Fibroblast of lung (primary cell): ENCODE data around the gene EXOSC7.
A peak's percentile ranks its signal among the peaks of the same experiment; 100 is the strongest.

ENCODE experiments used
- CTCF ChIP-seq, 2 donors: IDR thresholded peaks in 1 of 2; conservative IDR thresholded peaks in 1 of 2; 1 replicate in 1 of 2; 2 replicates in 1 of 2; pipeline ENCODE4 v1.5.1; 2011 to 2012; ENCODE audit warnings: low read length in 2 of 2, control low read depth in 1 of 2, inconsistent platforms in 1 of 2, low read depth in 1 of 2, mild to moderate bottlenecking in 1 of 2
- EZH2 ChIP-seq: IDR thresholded peaks from 2 replicates; pipeline ENCODE4 v1.5.1; 2012; ENCODE audit warnings: low read length, control low read depth, mild to moderate bottlenecking; ENCODE audit errors: missing control alignments

DNA sequence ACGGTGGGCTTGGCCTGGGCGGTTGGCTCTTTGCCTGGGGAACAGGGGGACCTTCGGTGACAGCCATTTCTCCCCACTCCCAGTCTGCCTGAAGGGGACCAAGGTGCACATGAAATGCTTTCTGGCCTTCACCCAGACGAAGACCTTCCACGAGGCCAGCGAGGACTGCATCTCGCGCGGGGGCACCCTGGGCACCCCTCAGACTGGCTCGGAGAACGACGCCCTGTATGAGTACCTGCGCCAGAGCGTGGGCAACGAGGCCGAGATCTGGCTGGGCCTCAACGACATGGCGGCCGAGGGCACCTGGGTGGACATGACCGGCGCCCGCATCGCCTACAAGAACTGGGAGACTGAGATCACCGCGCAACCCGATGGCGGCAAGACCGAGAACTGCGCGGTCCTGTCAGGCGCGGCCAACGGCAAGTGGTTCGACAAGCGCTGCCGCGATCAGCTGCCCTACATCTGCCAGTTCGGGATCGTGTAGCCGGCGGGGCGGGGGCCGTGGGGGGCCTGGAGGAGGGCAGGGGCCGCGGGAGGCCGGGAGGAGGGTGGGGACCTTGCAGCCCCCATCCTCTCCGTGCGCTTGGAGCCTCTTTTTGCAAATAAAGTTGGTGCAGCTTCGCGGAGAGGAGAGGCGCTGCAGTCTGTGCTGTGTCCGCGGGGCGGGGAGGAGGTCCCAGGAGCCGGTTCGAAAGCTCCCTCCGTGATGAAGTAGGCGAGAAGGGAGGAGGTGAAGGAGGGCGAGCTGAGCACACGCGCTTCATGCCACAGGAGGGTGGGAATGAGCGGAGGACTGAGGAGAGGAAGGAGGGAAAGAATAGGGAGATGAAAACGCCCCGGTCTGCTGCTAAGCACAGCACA is 59.6 kb downstream of the EXOSC7 start:
- TF ChIP-seq CTCF (conservative IDR thresholded peaks at IDR 0.05 in 1 of 2, IDR thresholded peaks at IDR 0.05 in 1 of 2; ENCODE audit: low read depth in 1 of 2, low read length in 2 of 2) (peak in 1 of 2 donors; percentile 11), EZH2 (no peak)
